ENCODE results near the gene CREBRF.

CREBRF gene

GRCh38 chr5:173011566-173011965 is 44.6 kb upstream of the CREBRF start:
- TF ChIP-seq POLR2AphosphoS5 (IDR thresholded peaks at IDR 0.05; ENCODE audit: low read depth) (no peak), GABPA (IDR thresholded peaks at IDR 0.05; ENCODE audit: low read depth) (no peak), REST (IDR thresholded peaks at IDR 0.05; ENCODE audit: insufficient replicate concordance, low read depth) (no peak), CTCF (IDR thresholded peaks at IDR 0.05; ENCODE audit: insufficient read depth, low read length) (no peak), SPI1 (IDR thresholded peaks at IDR 0.05; ENCODE audit: borderline replicate concordance, low read depth) (no peak)
- DNase-seq (ENCODE audit: low read depth in 1 of 2, low spot score in 1 of 2): no peak
- H3K27ac ChIP-seq (replicated peaks): no peak overlapping the region
- no peak overlapping the region for H3K4me3 ChIP-seq (replicated peaks; ENCODE audit: insufficient read depth, low read length)
- no peaks in the 10 kb centered on the region for H3K27me3 ChIP-seq (ENCODE audit: insufficient read depth, poor library complexity, severe bottlenecking)

- no peak overlapping the region for H3K27ac ChIP-seq (replicated peaks)
- no peaks in the 10 kb centered on the region for H3K27me3 ChIP-seq (ENCODE audit: insufficient read depth, poor library complexity, severe bottlenecking)
- TF ChIP-seq CTCF (IDR thresholded peaks at IDR 0.05; ENCODE audit: insufficient read depth, low read length) (no peak), SPI1 (IDR thresholded peaks at IDR 0.05; ENCODE audit: borderline replicate concordance, low read depth) (no peak), POLR2AphosphoS5 (IDR thresholded peaks at IDR 0.05; ENCODE audit: low read depth) (no peak), GABPA (IDR thresholded peaks at IDR 0.05; ENCODE audit: low read depth) (no peak), REST (IDR thresholded peaks at IDR 0.05; ENCODE audit: insufficient replicate concordance, low read depth) (no peak)
- DNase-seq (ENCODE audit: low read depth in 1 of 2, low spot score in 1 of 2): peak; percentile 62 to 66
- no peak overlapping the region for H3K4me3 ChIP-seq (replicated peaks; ENCODE audit: insufficient read depth, low read length)
Measured at GRCh38 chr5:173012882-173013281, 43.3 kb upstream of the CREBRF start.

GRCh38 chr5:173014671-173015070 is 41.5 kb upstream of the CREBRF start:
- TF ChIP-seq REST (IDR thresholded peaks at IDR 0.05; ENCODE audit: insufficient replicate concordance, low read depth): no peak
- no peak for TF ChIP-seq CTCF (IDR thresholded peaks at IDR 0.05; ENCODE audit: insufficient read depth, low read length)
- TF ChIP-seq GABPA (IDR thresholded peaks at IDR 0.05; ENCODE audit: low read depth): no peak
- TF ChIP-seq POLR2AphosphoS5 (IDR thresholded peaks at IDR 0.05; ENCODE audit: low read depth): no peak
- no peak for TF ChIP-seq SPI1 (IDR thresholded peaks at IDR 0.05; ENCODE audit: borderline replicate concordance, low read depth)
- Histone ChIP-seq H3K4me3 (replicated peaks; ENCODE audit: insufficient read depth, low read length) (no peak overlapping the region), H3K27ac (replicated peaks) (no peak overlapping the region), H3K27me3 (ENCODE audit: insufficient read depth, poor library complexity, severe bottlenecking) (no peaks in the 10 kb centered on the region)
- no peak for DNase-seq (ENCODE audit: low read depth in 1 of 2, low spot score in 1 of 2)

Data from HL-60 (cell line).